ENCODE data around the gene GAL3ST1.
A peak's percentile ranks its signal among the peaks of the same experiment; 100 is the strongest.
"Not testable (repeated sequence)": the region's sequence is repeated elsewhere in the genome, so short reads cannot be mapped to it uniquely, and the experiment has no call there.

GAL3ST1 gene

GRCh38 chr22:30564045-30564760 lies 10.3 kb downstream of the GAL3ST1 start:
- DNase-seq = no peak

DNA sequence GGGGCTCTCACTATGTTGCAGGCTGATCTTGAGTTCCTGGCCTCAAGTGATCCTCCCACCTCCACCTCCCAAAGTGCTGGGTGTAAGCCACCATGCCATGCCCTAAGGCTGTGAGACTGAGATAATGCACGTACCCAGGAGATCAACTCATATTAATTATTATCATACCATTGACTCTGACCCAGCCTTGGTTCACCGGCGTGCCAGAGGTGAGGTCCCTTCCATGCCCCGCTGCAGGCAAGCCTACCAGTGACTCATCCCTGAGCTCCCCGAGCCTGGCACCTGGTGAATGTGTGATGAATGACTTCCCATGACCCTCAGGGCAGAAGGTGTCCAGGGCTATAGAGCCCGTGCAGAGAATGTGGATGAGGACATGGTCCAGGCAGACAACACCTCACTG lies 12.1 kb downstream of the GAL3ST1 start:
- DNase-seq = no peak

GRCh38 chr22:30561402-30562189 lies 12.9 kb downstream of the GAL3ST1 start:
- DNase-seq = no peak

DNA sequence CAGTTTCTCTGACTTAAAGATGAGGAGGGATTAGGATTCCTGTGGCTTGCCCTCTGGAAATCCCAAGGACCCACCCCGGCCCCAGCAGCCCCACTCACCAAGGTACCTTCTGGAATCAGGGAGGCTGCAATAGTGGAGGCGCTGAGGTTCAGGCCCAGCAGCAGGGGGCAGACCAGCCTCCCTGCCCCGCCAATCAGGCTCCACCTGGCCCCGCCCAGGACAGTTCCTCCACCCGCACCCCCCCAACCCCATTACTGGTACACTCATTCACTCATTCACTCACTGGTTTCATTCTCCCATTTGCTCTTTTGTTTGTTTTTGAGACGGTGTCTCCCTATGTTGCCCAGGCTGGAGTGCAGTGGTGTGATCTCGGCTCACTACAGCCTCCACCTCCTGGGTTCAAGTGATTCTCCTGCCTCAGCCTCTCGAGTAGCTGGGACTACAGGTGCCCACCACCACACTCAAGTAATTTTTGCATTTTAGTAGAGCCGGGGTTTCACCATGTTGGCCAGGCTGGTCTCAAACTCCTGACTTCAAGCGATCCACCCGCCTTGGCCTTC lies 13.7 kb downstream of the GAL3ST1 start:
- not testable (repeated sequence) for DNase-seq

GRCh38 chr22:30559889-30560288 lies 14.6 kb downstream of the GAL3ST1 start:
- no peak for DNase-seq

DNA sequence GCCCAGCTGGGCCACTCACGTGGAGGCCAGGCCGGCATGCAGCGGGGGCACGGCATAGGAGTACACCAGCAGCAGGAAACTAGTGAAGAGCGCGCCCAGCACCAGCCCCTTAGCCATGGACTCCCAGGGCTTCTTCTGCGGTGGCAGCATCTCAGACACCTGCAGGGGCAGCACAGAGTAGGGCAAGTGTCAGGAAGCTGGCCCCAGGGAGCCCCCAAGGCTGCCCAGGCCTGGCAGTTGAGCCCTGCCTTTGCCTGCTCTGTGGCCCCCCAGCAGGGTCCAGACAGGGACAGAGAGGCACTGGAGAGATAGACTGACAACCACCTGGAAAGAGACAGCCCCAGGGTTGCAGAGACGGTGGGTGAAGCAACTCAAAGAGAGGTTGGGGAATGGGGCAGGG lies 17.2 kb downstream of the GAL3ST1 start:
- DNase-seq = no peak

GRCh38 chr22:30556388-30556787 lies 18.1 kb downstream of the GAL3ST1 start:
- no peak for DNase-seq

DNA sequence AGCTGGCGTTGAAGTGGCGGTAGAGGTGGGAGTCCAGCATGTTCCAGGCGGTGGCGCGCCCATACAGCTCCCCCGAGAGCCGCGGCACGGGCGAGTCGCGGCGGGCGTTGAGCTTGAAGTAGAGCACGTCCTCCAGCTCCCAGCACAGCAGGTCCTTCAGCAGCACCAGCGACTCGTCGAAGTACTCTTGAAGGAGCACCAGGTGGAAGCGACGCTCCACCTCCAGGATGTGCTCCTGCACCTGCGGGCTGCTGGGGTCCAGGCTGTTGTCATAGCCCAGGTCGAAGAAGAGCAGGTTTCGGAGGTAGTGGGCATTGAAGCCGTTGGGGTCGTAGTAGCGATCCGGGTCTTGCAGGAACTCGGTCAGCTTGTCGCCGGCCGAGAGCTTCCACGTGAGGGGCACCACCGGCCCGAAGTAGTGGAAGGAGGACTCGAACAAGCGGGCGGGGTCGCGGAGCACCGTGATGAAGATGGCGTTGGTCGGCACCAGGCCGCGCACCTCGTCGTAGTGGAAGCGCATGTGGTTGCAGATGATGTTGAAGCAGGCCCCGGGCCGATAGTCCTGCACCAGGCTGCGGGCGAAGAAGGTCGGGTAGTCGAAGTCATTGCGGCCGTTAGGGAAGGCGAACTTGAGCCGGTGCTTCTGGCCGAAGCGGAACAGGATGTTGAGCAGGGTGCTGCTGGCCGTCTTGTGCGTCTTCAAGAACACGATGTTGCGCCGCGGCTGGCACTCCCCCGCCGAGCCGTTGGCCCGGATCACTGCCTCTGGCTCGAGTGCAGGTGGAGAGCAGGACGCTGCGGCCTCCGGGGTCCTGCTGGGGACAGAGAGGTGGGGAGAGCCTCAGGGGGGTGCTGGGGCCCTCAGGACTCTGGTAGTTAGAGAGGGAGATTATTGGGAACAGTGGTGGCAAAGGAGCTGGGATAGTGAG lies 18.9 kb downstream of the GAL3ST1 start:
- DNase-seq = no peak

- DNase-seq = no peak
Measured at GRCh38 chr22:30553971-30554370, 20.5 kb downstream of the GAL3ST1 start.

DNA sequence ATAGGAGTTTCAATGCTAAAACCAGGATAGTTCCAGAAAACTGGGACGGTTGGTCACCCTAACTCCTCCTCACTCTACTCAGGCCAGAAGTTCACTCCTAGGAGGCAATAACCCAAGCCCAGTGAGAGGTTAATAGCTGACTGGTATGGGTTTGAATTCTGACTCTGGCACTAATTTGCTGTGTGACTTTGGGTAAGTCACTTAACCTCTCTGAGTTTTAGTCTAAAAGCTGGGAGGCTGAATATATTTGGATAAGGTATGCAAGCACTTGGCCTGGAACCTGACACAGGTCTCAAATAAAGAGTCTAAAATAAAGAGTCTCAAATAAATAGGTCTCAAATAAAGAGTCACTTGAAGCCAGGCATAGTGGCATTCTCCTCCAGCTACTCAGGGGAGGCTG lies 21.7 kb downstream of the GAL3ST1 start:
- DNase-seq = no peak

- not testable (repeated sequence) for DNase-seq
Measured at GRCh38 chr22:30551813-30552212, 22.7 kb downstream of the GAL3ST1 start.

GRCh38 chr22:30547188-30547587 lies 27.3 kb downstream of the GAL3ST1 start:
- no peak for DNase-seq

GRCh38 chr22:30546616-30547015 lies 27.8 kb downstream of the GAL3ST1 start, which contains the start of gene SEC14L6:
SEC14L6 (minus strand) TSS chr22:30546741; CDS start chr22:30546682, 59 bp downstream.
- no peak for DNase-seq

- no peak for DNase-seq
Measured at GRCh38 chr22:30542811-30543188, 31.7 kb downstream of the GAL3ST1 start.

GRCh38 chr22:30541961-30542810 lies 32.3 kb downstream of the GAL3ST1 start:
- DNase-seq = no peak

- DNase-seq = not testable (repeated sequence)
Measured at GRCh38 chr22:30541511-30541910, 33.0 kb downstream of the GAL3ST1 start.

GRCh38 chr22:30539368-30539767 lies 35.1 kb downstream of the GAL3ST1 start:
- DNase-seq = no peak

GRCh38 chr22:30538280-30538679 lies 36.2 kb downstream of the GAL3ST1 start:
- DNase-seq = peak in 1 of 2 experiments; percentile 35

- DNase-seq = no peak
Measured at GRCh38 chr22:30537083-30537731, 37.3 kb downstream of the GAL3ST1 start.

GRCh38 chr22:30535182-30535581 lies 39.3 kb downstream of the GAL3ST1 start:
- DNase-seq = no peak
